ENCODE measurements around the gene GALNT17. TPM values are rescaled to one million over a fixed set of nuclear protein-coding genes. Genes with fewer than 3 reads are reported as not detected.

Gene GALNT17
- polyA plus RNA-seq, 1 donor from 2014 or later = 15.7 TPM

DNA sequence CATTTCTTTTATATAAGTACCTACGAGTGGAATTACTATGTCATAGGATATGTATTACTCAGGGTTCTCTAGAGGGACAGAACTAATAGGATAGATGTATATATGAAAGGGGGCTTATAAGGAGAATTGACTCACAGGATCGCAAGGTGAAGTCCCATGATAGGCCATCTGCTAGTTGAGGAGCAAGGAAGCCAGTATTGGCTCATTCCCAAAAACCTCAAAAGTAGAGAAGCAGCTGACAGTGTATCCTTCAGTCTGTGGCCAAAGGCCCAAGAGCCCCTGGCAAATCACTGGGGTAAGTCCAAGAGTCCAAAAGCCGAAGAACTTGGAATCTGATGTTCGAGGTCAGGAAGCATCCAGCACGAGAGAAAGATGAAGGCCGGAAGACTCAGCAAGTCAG lies 59.8 kb downstream of the GALNT17 start:
- TF ChIP-seq SMC3 (conservative IDR thresholded peaks at IDR 0.05; ENCODE audit: poor library complexity) = no peak
- TF ChIP-seq TAF1 (IDR thresholded peaks at IDR 0.05; ENCODE audit: low read depth) = no peak
- TF ChIP-seq, protein P1, sequence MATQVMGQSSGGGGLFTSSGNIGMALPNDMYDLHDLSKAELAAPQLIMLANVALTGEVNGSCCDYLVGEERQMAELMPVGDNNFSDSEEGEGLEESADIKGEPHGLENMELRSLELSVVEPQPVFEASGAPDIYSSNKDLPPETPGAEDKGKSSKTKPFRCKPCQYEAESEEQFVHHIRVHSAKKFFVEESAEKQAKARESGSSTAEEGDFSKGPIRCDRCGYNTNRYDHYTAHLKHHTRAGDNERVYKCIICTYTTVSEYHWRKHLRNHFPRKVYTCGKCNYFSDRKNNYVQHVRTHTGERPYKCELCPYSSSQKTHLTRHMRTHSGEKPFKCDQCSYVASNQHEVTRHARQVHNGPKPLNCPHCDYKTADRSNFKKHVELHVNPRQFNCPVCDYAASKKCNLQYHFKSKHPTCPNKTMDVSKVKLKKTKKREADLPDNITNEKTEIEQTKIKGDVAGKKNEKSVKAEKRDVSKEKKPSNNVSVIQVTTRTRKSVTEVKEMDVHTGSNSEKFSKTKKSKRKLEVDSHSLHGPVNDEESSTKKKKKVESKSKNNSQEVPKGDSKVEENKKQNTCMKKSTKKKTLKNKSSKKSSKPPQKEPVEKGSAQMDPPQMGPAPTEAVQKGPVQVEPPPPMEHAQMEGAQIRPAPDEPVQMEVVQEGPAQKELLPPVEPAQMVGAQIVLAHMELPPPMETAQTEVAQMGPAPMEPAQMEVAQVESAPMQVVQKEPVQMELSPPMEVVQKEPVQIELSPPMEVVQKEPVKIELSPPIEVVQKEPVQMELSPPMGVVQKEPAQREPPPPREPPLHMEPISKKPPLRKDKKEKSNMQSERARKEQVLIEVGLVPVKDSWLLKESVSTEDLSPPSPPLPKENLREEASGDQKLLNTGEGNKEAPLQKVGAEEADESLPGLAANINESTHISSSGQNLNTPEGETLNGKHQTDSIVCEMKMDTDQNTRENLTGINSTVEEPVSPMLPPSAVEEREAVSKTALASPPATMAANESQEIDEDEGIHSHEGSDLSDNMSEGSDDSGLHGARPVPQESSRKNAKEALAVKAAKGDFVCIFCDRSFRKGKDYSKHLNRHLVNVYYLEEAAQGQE (IDR thresholded peaks at IDR 0.05; ENCODE audit: borderline replicate concordance) = no peak
- no peak for TF ChIP-seq RAD21 (conservative IDR thresholded peaks at IDR 0.05)
- no peak for TF ChIP-seq POLR2AphosphoS5 (IDR thresholded peaks at IDR 0.05)
- no peak for TF ChIP-seq MXI1 (conservative IDR thresholded peaks at IDR 0.05; ENCODE audit: poor library complexity, severe bottlenecking)
- no peak for TF ChIP-seq EZH2 (IDR thresholded peaks at IDR 0.05; ENCODE audit: borderline replicate concordance, insufficient read depth, low read length, poor library complexity, severe bottlenecking)
- TF ChIP-seq, protein P2, sequence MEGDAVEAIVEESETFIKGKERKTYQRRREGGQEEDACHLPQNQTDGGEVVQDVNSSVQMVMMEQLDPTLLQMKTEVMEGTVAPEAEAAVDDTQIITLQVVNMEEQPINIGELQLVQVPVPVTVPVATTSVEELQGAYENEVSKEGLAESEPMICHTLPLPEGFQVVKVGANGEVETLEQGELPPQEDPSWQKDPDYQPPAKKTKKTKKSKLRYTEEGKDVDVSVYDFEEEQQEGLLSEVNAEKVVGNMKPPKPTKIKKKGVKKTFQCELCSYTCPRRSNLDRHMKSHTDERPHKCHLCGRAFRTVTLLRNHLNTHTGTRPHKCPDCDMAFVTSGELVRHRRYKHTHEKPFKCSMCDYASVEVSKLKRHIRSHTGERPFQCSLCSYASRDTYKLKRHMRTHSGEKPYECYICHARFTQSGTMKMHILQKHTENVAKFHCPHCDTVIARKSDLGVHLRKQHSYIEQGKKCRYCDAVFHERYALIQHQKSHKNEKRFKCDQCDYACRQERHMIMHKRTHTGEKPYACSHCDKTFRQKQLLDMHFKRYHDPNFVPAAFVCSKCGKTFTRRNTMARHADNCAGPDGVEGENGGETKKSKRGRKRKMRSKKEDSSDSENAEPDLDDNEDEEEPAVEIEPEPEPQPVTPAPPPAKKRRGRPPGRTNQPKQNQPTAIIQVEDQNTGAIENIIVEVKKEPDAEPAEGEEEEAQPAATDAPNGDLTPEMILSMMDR (IDR thresholded peaks at IDR 0.05; ENCODE audit: poor library complexity, severe bottlenecking) = no peak
- TF ChIP-seq EP300 (conservative IDR thresholded peaks at IDR 0.05; ENCODE audit: poor library complexity, severe bottlenecking) = no peak
- Histone ChIP-seq H4K20me1 (ENCODE audit: insufficient read depth) (no peaks in the 10 kb centered on the region), H3K9me2 (ENCODE audit: insufficient read depth, low read length) (no peaks in the 10 kb centered on the region), H3K79me2 (replicated peaks; ENCODE audit: insufficient read depth, low read length) (no peaks in the 10 kb centered on the region), H2AFZ (ENCODE audit: low read depth, low read length) (no peak overlapping the region), H3K9me3 (ENCODE audit: low read length) (peaks cover 3% of the 10 kb centered on the region), H3K27me3 (ENCODE audit: insufficient read depth, low read depth, low read length) (no peaks in the 10 kb centered on the region), H3K9ac (ENCODE audit: low read length) (no peak overlapping the region), H3F3A (ENCODE audit: insufficient read depth, low read length, poor library complexity, severe bottlenecking) (no peaks in the 10 kb centered on the region), H3K36me3 (ENCODE audit: insufficient read depth, low read length) (no peaks in the 10 kb centered on the region), H3K4me3 (ENCODE audit: low read length) (no peak overlapping the region), H3K27ac (ENCODE audit: low read length) (no peak overlapping the region), H3K4me2 (ENCODE audit: low read length) (no peak overlapping the region)

DNA sequence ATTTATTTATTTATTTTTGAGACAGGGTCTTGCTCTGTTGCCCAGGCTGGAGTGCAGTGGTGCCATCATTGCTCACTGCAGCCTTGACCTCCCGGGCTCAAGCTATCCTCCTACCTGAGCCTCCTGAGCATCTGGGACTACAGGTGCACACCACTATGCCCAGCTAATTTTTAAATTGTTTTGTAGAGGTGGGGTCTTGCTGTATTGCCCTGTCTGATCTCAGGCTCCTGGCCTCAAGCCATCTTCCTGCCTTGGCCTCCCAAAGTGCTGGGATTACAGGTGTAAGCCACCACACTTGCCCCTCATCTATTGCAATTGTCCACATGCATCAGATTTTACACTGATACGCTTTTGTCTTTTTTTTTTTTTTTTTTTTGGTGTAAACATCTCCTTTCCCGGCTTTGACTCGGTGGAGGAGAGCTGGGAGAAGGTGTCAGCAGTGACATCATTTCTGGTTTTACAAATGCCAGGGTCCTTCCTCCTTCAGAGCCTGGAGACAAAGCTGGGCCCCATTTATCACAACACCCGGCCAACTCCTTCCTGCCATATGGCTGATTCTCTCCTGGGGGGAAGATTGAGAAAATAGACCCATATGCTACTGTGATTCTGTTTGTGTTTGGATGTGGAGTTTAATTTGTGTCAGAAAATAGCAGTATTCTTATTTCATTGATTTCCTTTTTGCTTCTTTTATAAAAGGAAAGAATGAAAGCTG lies 61.3 kb downstream of the GALNT17 start:
- Histone ChIP-seq H3K36me3 (ENCODE audit: insufficient read depth, low read length) (no peaks in the 10 kb centered on the region), H3K27me3 (ENCODE audit: insufficient read depth, low read depth, low read length) (no peaks in the 10 kb centered on the region), H2AFZ (ENCODE audit: low read depth, low read length) (no peak overlapping the region), H3K9me2 (ENCODE audit: insufficient read depth, low read length) (no peaks in the 10 kb centered on the region), H4K20me1 (ENCODE audit: insufficient read depth) (no peaks in the 10 kb centered on the region), H3K27ac (ENCODE audit: low read length) (no peak overlapping the region), H3K79me2 (replicated peaks; ENCODE audit: insufficient read depth, low read length) (no peaks in the 10 kb centered on the region), H3K4me3 (ENCODE audit: low read length) (no peak overlapping the region), H3F3A (ENCODE audit: insufficient read depth, low read length, poor library complexity, severe bottlenecking) (no peaks in the 10 kb centered on the region), H3K9me3 (ENCODE audit: low read length) (peaks cover 3% of the 10 kb centered on the region), H3K4me2 (ENCODE audit: low read length) (no peak overlapping the region), H3K9ac (ENCODE audit: low read length) (no peak overlapping the region)
- TF ChIP-seq, protein P2 (IDR thresholded peaks at IDR 0.05; ENCODE audit: poor library complexity, severe bottlenecking) = no peak
- no peak for TF ChIP-seq RAD21 (conservative IDR thresholded peaks at IDR 0.05)
- TF ChIP-seq MXI1 (conservative IDR thresholded peaks at IDR 0.05; ENCODE audit: poor library complexity, severe bottlenecking) = no peak
- TF ChIP-seq POLR2AphosphoS5 (IDR thresholded peaks at IDR 0.05) = no peak
- no peak for TF ChIP-seq EP300 (conservative IDR thresholded peaks at IDR 0.05; ENCODE audit: poor library complexity, severe bottlenecking)
- TF ChIP-seq EZH2 (IDR thresholded peaks at IDR 0.05; ENCODE audit: borderline replicate concordance, insufficient read depth, low read length, poor library complexity, severe bottlenecking) = no peak
- TF ChIP-seq SMC3 (conservative IDR thresholded peaks at IDR 0.05; ENCODE audit: poor library complexity) = no peak
- TF ChIP-seq, protein P1 (IDR thresholded peaks at IDR 0.05; ENCODE audit: borderline replicate concordance) = no peak
- no peak for TF ChIP-seq TAF1 (IDR thresholded peaks at IDR 0.05; ENCODE audit: low read depth)

Data from neural cell (in vitro differentiated cells).